PC-9 (cell line): ENCODE results near the gene PMPCA.

Experiments used
- CTCF ChIP-seq: fragments of 200-600 bp; sonication (generic); conservative IDR thresholded peaks from 2 replicates; pipeline ENCODE4 v1.6.1; 2017; ENCODE audit warnings: mixed run types, antibody characterized with exemption, mild to moderate bottlenecking, moderate library complexity
- EZH2 ChIP-seq: fragments of 200-600 bp; sonication (generic); IDR thresholded peaks from 2 replicates; pipeline ENCODE4 v1.8.0; 2017; ENCODE audit warnings: antibody characterized with exemption, low read depth

- no peak for TF ChIP-seq CTCF
- no peak for TF ChIP-seq EZH2
Observed at GRCh38 chr9:136472640-136473353, 62.3 kb downstream of the PMPCA start.
